Prostate gland (tissue), 2 donors: ENCODE results near the gene GRAP2. TPM values are rescaled to one million over a fixed set of nuclear protein-coding genes. Genes with fewer than 3 reads are reported as not detected.
"Not testable (repeated sequence)": the region's sequence is repeated elsewhere in the genome, so short reads cannot be mapped to it uniquely, and the experiment has no call there.

Experiments used
- DNase-seq: peaks from one replicate; pipeline ENCODE4 v3.0.0-alpha.2; 2019; ENCODE audit warnings: low spot score
- H3K27ac ChIP-seq, 2 donors: fragments of 200-600 bp; sonication (generic); 2 replicates each; pipeline ENCODE4 v1.5.1; 2017 to 2019
- H3K27me3 ChIP-seq: fragments of 200-600 bp; sonication (generic); replicated peaks from 2 replicates; pipeline ENCODE4 v1.5.1; 2019; ENCODE audit not compliant: insufficient read depth
- H3K36me3 ChIP-seq, 2 donors: fragments of 200-600 bp; sonication (generic); 1 replicate in 1 of 2; 2 replicates in 1 of 2; pipeline versions ENCODE4 v1.5.1 to v1.8.1; 2017 to 2019
- H3K4me1 ChIP-seq: fragments of 200-600 bp; sonication (generic); replicated peaks from 2 replicates; pipeline ENCODE4 v1.5.1; 2019
- H3K4me3 ChIP-seq, 2 donors: fragments of 200-600 bp; sonication (generic); 2 replicates each; pipeline ENCODE4 v1.5.1; 2017 to 2019
- H3K9me3 ChIP-seq: fragments of 200-600 bp; sonication (generic); 2 replicates; pipeline ENCODE4 v1.5.1; 2017
- CTCF ChIP-seq, 4 experiments: fragments of 200-600 bp in 2 of 4; fragments of 450-650 bp in 2 of 4; sonication (generic) in 2 of 4; IDR thresholded peaks; 1 replicate in 3 of 4; 2 replicates in 1 of 4; pipeline ENCODE4 v1.5.1; 2016 to 2019; ENCODE audit warnings: antibody characterized with exemption in 4 of 4, mild to moderate bottlenecking in 2 of 4, moderate library complexity in 2 of 4
- POLR2A ChIP-seq: fragments of 450-650 bp; IDR thresholded peaks from one replicate; pipeline ENCODE4 v1.6.1; 2016; ENCODE audit warnings: antibody characterized with exemption, mild to moderate bottlenecking
- POLR2AphosphoS5 ChIP-seq: sonication (generic); formaldehyde crosslinking; IDR thresholded peaks from one replicate; pipeline ENCODE4 v1.6.1; 2017; ENCODE audit warnings: antibody characterized with exemption
- WGBS: methylation state at CpG from one replicate; pipeline ENCODE4 v1.1.5; 2018; 5-methylcytosine and 5-hydroxymethylcytosine counted together
- intact Hi-C: fragments of 100-400 bp; cut with DNase I; formaldehyde crosslinking; loops from one replicate; pipeline ENCODE4 v1.14.2; 2022
- total RNA-seq, 2 donors: library from RNA; depleted of rRNA; stranded (reverse); fragments of >200 nt; gene quantifications; one replicate each; pipeline ENCODE4 v1.1.0, GENCODE V29; 2016

GRAP2 gene
- total RNA-seq, 2 donors from 2014 or later = 0.91 to 2.2 TPM

GRCh38 chr22:39991159-39991860, 90.4 kb downstream of the GRAP2 start:
- no peak overlapping the region for H3K4me3 ChIP-seq
- no peak overlapping the region for H3K27ac ChIP-seq
- intact Hi-C loops = no loop called here
- WGBS = 89% methylated on average over 9 of the region's 9 CpGs
- H3K9me3 ChIP-seq = no peaks in the 10 kb centered on the region
- DNase-seq = no peak
- TF ChIP-seq CTCF (IDR thresholded peaks at IDR 0.05) (no peak), POLR2AphosphoS5 (no peak), POLR2A (no peak)
- no peaks in the 10 kb centered on the region for H3K36me3 ChIP-seq
- no peaks in the 10 kb centered on the region for H3K4me1 ChIP-seq
- H3K27me3 ChIP-seq = no peaks in the 10 kb centered on the region

- intact Hi-C loops = no loop called here
- no peak overlapping the region for H3K4me3 ChIP-seq
- peaks cover 5% of the 10 kb centered on the region for H3K4me1 ChIP-seq
- no peaks in the 10 kb centered on the region for H3K27me3 ChIP-seq
- TF ChIP-seq POLR2AphosphoS5 (no peak), CTCF (IDR thresholded peaks at IDR 0.05) (no peak), POLR2A (no peak)
- DNase-seq = no peak
- H3K36me3 ChIP-seq = no peaks in the 10 kb centered on the region
- 88% methylated on average over 5 of the region's 5 CpGs for WGBS
- H3K27ac ChIP-seq = no peak overlapping the region
- H3K9me3 ChIP-seq = no peaks in the 10 kb centered on the region
These were observed 91.4 kb downstream of the GRAP2 start for GRCh38 chr22:39992088-39992826.

- H3K4me1 ChIP-seq = peaks cover 11% of the 10 kb centered on the region
- WGBS = 95% methylated on average over 7 of the region's 7 CpGs
- H3K27me3 ChIP-seq, H3K9me3 ChIP-seq, DNase-seq, H3K4me3 ChIP-seq, H3K27ac ChIP-seq, intact Hi-C loops, H3K36me3 ChIP-seq: not testable (repeated sequence)
These were observed 92.0 kb downstream of the GRAP2 start for GRCh38 chr22:39992894-39993293.

GRCh38 chr22:39994041-39994565, 93.2 kb downstream of the GRAP2 start:
- DNase-seq = no peak

More at GRCh38 chr22:39994041-39994565, 93.2 kb downstream of the GRAP2 start:
- Histone ChIP-seq H3K4me3 (peak overlapping the region in 1 of 2 donors; percentile 44), H3K27me3 (no peaks in the 10 kb centered on the region), H3K27ac (peak overlapping the region in 1 of 2 donors; percentile 82), H3K36me3 (no peaks in the 10 kb centered on the region), H3K4me1 (peaks cover 11% of the 10 kb centered on the region), H3K9me3 (no peaks in the 10 kb centered on the region)
- intact Hi-C loops = no loop called here
- 44% methylated on average over 20 of the region's 20 CpGs for WGBS
- TF ChIP-seq CTCF (IDR thresholded peaks at IDR 0.05) (no peak), POLR2AphosphoS5 (no peak)
